H1 (cell line): ENCODE data around the gene MPEG1. TPM values are rescaled to one million over a fixed set of nuclear protein-coding genes. Genes with fewer than 3 reads are reported as not detected.

Experiments
- CTCF ChIA-PET: fragments of 300-600 bp; sonication (Branson Sonifier 250); formaldehyde crosslinking; loops from one replicate; lab custom pipeline; 2021; ENCODE audit not compliant: partially characterized antibody; lab: Charles Lee
- POLR2A ChIA-PET: fragments of 300-600 bp; sonication (Branson Sonifier 250); formaldehyde crosslinking; loops from one replicate; lab custom pipeline; 2021; ENCODE audit warnings: inconsistent platforms; ENCODE audit not compliant: partially characterized antibody; lab: Charles Lee
- DNase-seq, 2 experiments: peaks; one replicate each; pipeline versions ENCODE4 v3.0.0 to v3.0.0-alpha.2; 2010 to 2022; ENCODE audit warnings: low spot score in 2 of 2, low read depth in 1 of 2, mixed read lengths in 1 of 2
- FAIRE-seq: peaks from 2 replicates; lab custom pipeline; 2011; peaks lifted over from hg19 to GRCh38; lab: Jason Lieb, UNC
- H2AFZ ChIP-seq: 2 replicates; pipeline ENCODE4 v1.8.1; 2012; ENCODE audit warnings: low read length, inconsistent platforms
- H2AK5ac ChIP-seq: 2 replicates; pipeline ENCODE4 v1.6.1; 2013; ENCODE audit warnings: low read depth, low read length
- H2BK120ac ChIP-seq: replicated peaks from 2 replicates; pipeline ENCODE3; 2013; ENCODE audit warnings: low read depth, low read length, inconsistent platforms
- H2BK12ac ChIP-seq: 2 replicates; pipeline ENCODE4 v1.6.1; 2013; ENCODE audit warnings: low read depth, low read length
- H2BK15ac ChIP-seq: 2 replicates; pipeline ENCODE4 v1.6.1; 2013; ENCODE audit warnings: low read length
- H2BK20ac ChIP-seq: 2 replicates; pipeline ENCODE4 v1.6.1; 2013; ENCODE audit warnings: low read length
- H2BK5ac ChIP-seq: 2 replicates; pipeline ENCODE4 v1.6.1; 2013; ENCODE audit warnings: low read depth, low read length
- H3K14ac ChIP-seq: 2 replicates; pipeline ENCODE4 v1.6.1; 2013; ENCODE audit warnings: inconsistent platforms; ENCODE audit not compliant: insufficient read length
- H3K18ac ChIP-seq: 2 replicates; pipeline ENCODE4 v1.6.1; 2013; ENCODE audit warnings: low read length; ENCODE audit errors: extremely low read depth
- H3K23ac ChIP-seq: 2 replicates; pipeline ENCODE4 v1.6.1; 2013; ENCODE audit warnings: inconsistent platforms; ENCODE audit not compliant: insufficient read length
- H3K23me2 ChIP-seq: 2 replicates; pipeline ENCODE4 v1.6.1; 2013; ENCODE audit warnings: low read depth, low read length
- H3K27ac ChIP-seq: 2 replicates; pipeline ENCODE4 v1.6.1; 2011; ENCODE audit warnings: low read depth, low read length, inconsistent platforms
- H3K27me3 ChIP-seq, 4 experiments: replicated peaks in 1 of 4; 1 replicate in 1 of 4; 2 replicates in 3 of 4; pipeline versions ENCODE4 v1.6.1 to v1.8.1; 2011 to 2013; ENCODE audit warnings: low read length in 3 of 4, mild to moderate bottlenecking in 3 of 4, inconsistent platforms in 2 of 4, mixed read lengths in 2 of 4, moderate library complexity in 1 of 4; ENCODE audit not compliant: control insufficient read depth in 3 of 4, insufficient read depth in 3 of 4; ENCODE audit errors: extremely low read depth in 1 of 4
- H3K36me3 ChIP-seq, 4 experiments: 2 replicates each; pipeline versions ENCODE4 v1.6.1 to v1.8.1; 2011 to 2013; ENCODE audit warnings: mild to moderate bottlenecking in 4 of 4, low read length in 3 of 4, moderate library complexity in 2 of 4, control low read depth in 1 of 4, inconsistent platforms in 1 of 4; ENCODE audit not compliant: insufficient read depth in 4 of 4, control insufficient read depth in 2 of 4
- H3K4ac ChIP-seq: replicated peaks from 2 replicates; pipeline ENCODE3; 2013; ENCODE audit warnings: low read length, low read depth, mixed read lengths, inconsistent platforms; ENCODE audit not compliant: insufficient read length
- H3K4me1 ChIP-seq, 4 experiments: replicated peaks in 1 of 4; 1 replicate in 1 of 4; 2 replicates in 3 of 4; pipeline versions ENCODE4 v1.6.1 to v1.8.1; 2011 to 2013; ENCODE audit warnings: low read length in 3 of 4, inconsistent platforms in 2 of 4, mixed read lengths in 1 of 4; ENCODE audit not compliant: insufficient read depth in 4 of 4, control insufficient read depth in 3 of 4
- H3K4me2 ChIP-seq, 2 experiments: 2 replicates each; pipeline versions ENCODE4 v1.6.1 to v1.8.1; 2011 to 2013; ENCODE audit warnings: low read depth in 2 of 2, low read length in 2 of 2, control low read depth in 1 of 2, inconsistent platforms in 1 of 2, mild to moderate bottlenecking in 1 of 2; ENCODE audit not compliant: insufficient read depth in 1 of 2
- H3K4me3 ChIP-seq, 4 experiments: fragments of 200-600, 300-600 bp in 1 of 4; sonication (generic), shearing (Covaris generic), sonication (Bioruptor Twin) in 1 of 4; 2 replicates each; pipeline versions ENCODE4 v1.5.1 to v1.8.1; 2011 to 2016; ENCODE audit warnings: low read length in 4 of 4, low read depth in 3 of 4, control low read depth in 2 of 4, inconsistent platforms in 2 of 4, mild to moderate bottlenecking in 2 of 4, mixed read lengths in 1 of 4, moderate library complexity in 1 of 4; ENCODE audit not compliant: insufficient read depth in 2 of 4; ENCODE audit errors: extremely low read depth in 1 of 4
- H3K56ac ChIP-seq: replicated peaks from 2 replicates; pipeline ENCODE3; 2013; ENCODE audit warnings: low read depth, mild to moderate bottlenecking, mixed read lengths, low read length, inconsistent platforms; ENCODE audit not compliant: insufficient read length
- H3K79me1 ChIP-seq: 2 replicates; pipeline ENCODE4 v1.6.1; 2013; ENCODE audit warnings: low read depth, low read length, control low read depth
- H3K79me2 ChIP-seq, 2 experiments: 2 replicates each; pipeline versions ENCODE4 v1.6.1 to v1.8.1; 2012 to 2013; ENCODE audit warnings: low read length in 2 of 2, mild to moderate bottlenecking in 2 of 2, inconsistent platforms in 1 of 2; ENCODE audit not compliant: insufficient read depth in 2 of 2, control insufficient read depth in 1 of 2
- H3K9ac ChIP-seq, 4 experiments: replicated peaks in 1 of 4; 1 replicate in 1 of 4; 2 replicates in 3 of 4; pipeline versions ENCODE4 v1.6.1 to v1.8.1; 2011 to 2013; ENCODE audit warnings: low read depth in 3 of 4, low read length in 3 of 4, control low read depth in 2 of 4, mild to moderate bottlenecking in 2 of 4, moderate library complexity in 2 of 4, inconsistent platforms in 1 of 4; ENCODE audit errors: extremely low read depth in 1 of 4
- H3K9me3 ChIP-seq, 2 experiments: 2 replicates each; pipeline versions ENCODE4 v1.6.1 to v1.8.1; 2012 to 2013; ENCODE audit warnings: mild to moderate bottlenecking in 2 of 2, moderate library complexity in 2 of 2, control low read depth in 1 of 2, inconsistent platforms in 1 of 2, low read depth in 1 of 2, low read length in 1 of 2, mixed read lengths in 1 of 2; ENCODE audit not compliant: insufficient read depth in 2 of 2
- H4K20me1 ChIP-seq, 2 experiments: replicated peaks in 1 of 2; 2 replicates each; pipeline versions ENCODE3 to v1.8.1; 2011 to 2013; ENCODE audit warnings: inconsistent platforms in 2 of 2, low read length in 2 of 2, mild to moderate bottlenecking in 1 of 2; ENCODE audit not compliant: insufficient read depth in 2 of 2, control insufficient read depth in 1 of 2
- H4K5ac ChIP-seq: 2 replicates; pipeline ENCODE4 v1.6.1; 2013; ENCODE audit warnings: low read length, low read depth, mixed read lengths, inconsistent platforms; ENCODE audit not compliant: insufficient read length
- H4K8ac ChIP-seq: 2 replicates; pipeline ENCODE4 v1.8.0; 2013; ENCODE audit warnings: mild to moderate bottlenecking, moderate library complexity, low read length, inconsistent platforms; ENCODE audit not compliant: insufficient read depth; ENCODE audit errors: extremely low read depth
- H4K91ac ChIP-seq: replicated peaks from 2 replicates; pipeline ENCODE3; 2013; ENCODE audit warnings: low read length, mixed read lengths, inconsistent platforms; ENCODE audit not compliant: insufficient read length
- KDM1A ChIP-seq: fragments of 200-600, 300-600 bp; sonication (generic); IDR thresholded peaks from 2 replicates; pipeline ENCODE4 v1.7.1; 2016; ENCODE audit warnings: mild to moderate bottlenecking, low read length, borderline replicate concordance
- RAD21 ChIP-seq, 2 experiments: IDR thresholded peaks in 1 of 2; conservative IDR thresholded peaks in 1 of 2; 2 replicates each; pipeline ENCODE4 v1.6.1; 2011; ENCODE audit warnings: low read depth in 2 of 2, low read length in 2 of 2, improper control_type of control experiment in 1 of 2, inconsistent platforms in 1 of 2, mild to moderate bottlenecking in 1 of 2, moderate library complexity in 1 of 2
- SIN3A ChIP-seq, 2 experiments: IDR thresholded peaks in 1 of 2; conservative IDR thresholded peaks in 1 of 2; 2 replicates each; pipeline ENCODE4 v1.6.1; 2011 to 2012; ENCODE audit warnings: low read length in 2 of 2, improper control_type of control experiment in 1 of 2, low read depth in 1 of 2, mild to moderate bottlenecking in 1 of 2
- TBP ChIP-seq: IDR thresholded peaks from 2 replicates; pipeline ENCODE4 v1.6.1; 2011; ENCODE audit warnings: low read depth, low read length, improper control_type of control experiment
- WGBS, 2 experiments: shearing (Covaris generic) in 1 of 2; methylation state at CpG; one replicate each; pipeline versions ENCODE4 v1.1.6 to v1.1.7; 2013 to 2015; ENCODE audit warnings: low lambda C conversion rate in 2 of 2, mixed read lengths in 2 of 2, inconsistent platforms in 1 of 2, low coverage in 1 of 2, missing lambda C conversion rate in 1 of 2; ENCODE audit not compliant: insufficient replicate concordance in 2 of 2, insufficient coverage in 1 of 2, insufficient read length in 1 of 2; ENCODE audit errors: extremely low coverage in 1 of 2, missing lambda C conversion rate in 1 of 2; 5-methylcytosine and 5-hydroxymethylcytosine counted together
- polyA plus RNA-seq, 7 experiments: library from polyadenylated mRNA; depleted of rRNA in 3 of 7; stranded (reverse) in 5 of 7; unstranded in 2 of 7; fragments of >200 nt in 5 of 7; fragments of 200-250 nt in 2 of 7; gene quantifications; 1 replicate in 5 of 7; 2 replicates in 1 of 7; 4 replicates in 1 of 7; pipeline versions ENCODE4 v1.2.1 to v1.2.3, GENCODE V29; 2011 to 2013; ENCODE audit warnings: missing spikeins in 2 of 7, mixed read lengths in 2 of 7
- total RNA-seq: library from RNA; stranded (reverse); fragmentation: NEBNext Ultra II Directional; extraction: Animal tissue kit (Norgen Biotek cat#: 25700); gene quantifications from 2 replicates; pipeline ENCODE4 v1.2.1, GENCODE V29; 2021
- TF ChIP-seq, protein P1 (sequence below), 3 experiments: IDR thresholded peaks; 1 replicate in 2 of 3; 2 replicates in 1 of 3; pipeline versions ENCODE4 v1.5.1 to v1.6.1; 2011; ENCODE audit warnings: low read length in 3 of 3, mild to moderate bottlenecking in 3 of 3, inconsistent platforms in 2 of 3, low read depth in 1 of 3, moderate library complexity in 1 of 3; ENCODE audit not compliant: insufficient read depth in 1 of 3; ENCODE audit errors: control extremely low read depth in 1 of 3

MPEG1 gene
- total and polyA plus RNA-seq, 2 of the 8 experiments (the other 6 are each of a cell fraction or from before 2014, with no cell fraction given), result not detected

DNA sequence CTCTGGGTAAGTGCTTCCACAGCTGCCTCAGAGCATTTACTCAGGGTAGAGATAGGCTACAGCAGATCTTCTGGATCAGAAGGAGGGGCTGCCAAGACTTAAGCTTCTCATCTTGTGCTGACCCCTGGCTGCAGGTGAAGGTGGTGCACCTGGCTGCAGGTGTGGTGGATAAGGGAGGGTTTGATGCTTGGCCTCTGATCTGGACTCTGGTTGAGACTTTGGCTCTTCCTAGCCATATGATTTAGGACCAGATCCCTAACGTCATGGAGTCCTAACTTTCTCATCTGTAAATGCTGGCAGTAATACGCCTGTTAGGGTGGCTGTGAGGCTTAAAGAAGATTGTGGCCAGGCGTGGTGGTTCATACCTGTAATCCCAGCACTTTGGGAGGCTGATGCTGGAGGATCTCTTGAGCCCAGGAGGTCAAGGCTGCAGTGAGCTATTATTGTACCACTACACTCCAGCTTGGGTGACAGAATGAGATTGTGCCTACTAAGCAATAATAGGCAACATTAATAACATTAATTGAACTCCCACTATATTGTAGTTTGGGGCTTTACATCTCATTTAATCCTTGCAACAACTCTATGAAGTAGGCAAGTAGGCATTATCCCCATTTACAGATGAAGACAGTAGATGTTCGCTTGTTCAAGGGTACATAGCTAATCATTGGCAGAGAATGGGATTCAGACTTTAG lies 30.1 kb downstream of the MPEG1 start:
- no peak overlapping the region for H3K56ac ChIP-seq
- DNase-seq, result peak in 1 of 2 experiments; percentile 79
- CTCF ChIA-PET, result interaction anchor here (0.5 to 9.5 kb wide), 21 partner anchors 10 to 1252 kb away, joined by 3 to 201 read pairs (median 4); partner anchors contain the start of gene DTX4
- H3K79me1 ChIP-seq, result peaks cover 6% of the 10 kb centered on the region; the same call in 1 of the 2 replicates
- H2BK120ac ChIP-seq, result no peak overlapping the region
- H3K18ac ChIP-seq, result no peak overlapping the region
- no peaks in the 10 kb centered on the region for H3K9me3 ChIP-seq
- H3K9ac ChIP-seq, result no peak overlapping the region
- no peak overlapping the region for H3K23ac ChIP-seq
- H3K79me2 ChIP-seq, result 0 out of 4 replicates have a peak, but pooled peaks cover 0 to 8% of the 10 kb centered on the region in 2 experiments
- H3K27me3 ChIP-seq, result no peaks in the 10 kb centered on the region
- no peak overlapping the region for H2AK5ac ChIP-seq
- no peak overlapping the region for H4K5ac ChIP-seq
- H2BK15ac ChIP-seq, result no peak overlapping the region
- H2BK20ac ChIP-seq, result no peak overlapping the region
- no peak overlapping the region; the same call in 1 of the 2 replicates for H4K8ac ChIP-seq
- no peak overlapping the region for H4K91ac ChIP-seq
- TF ChIP-seq TBP, result peak; percentile 29; the same call in 1 of the 2 replicates
- no peak for TF ChIP-seq SIN3A (conservative IDR thresholded peaks at IDR 0.05 in 1 of 2, IDR thresholded peaks at IDR 0.05 in 1 of 2; ENCODE audit: low read depth in 1 of 2, low read length in 2 of 2)
- peak; percentile 65 to 73 for TF ChIP-seq RAD21 (IDR thresholded peaks at IDR 0.05 in 1 of 2, conservative IDR thresholded peaks at IDR 0.05 in 1 of 2; ENCODE audit: low read depth in 2 of 2, low read length in 2 of 2)
- no peak for TF ChIP-seq KDM1A
- TF ChIP-seq, protein P1, sequence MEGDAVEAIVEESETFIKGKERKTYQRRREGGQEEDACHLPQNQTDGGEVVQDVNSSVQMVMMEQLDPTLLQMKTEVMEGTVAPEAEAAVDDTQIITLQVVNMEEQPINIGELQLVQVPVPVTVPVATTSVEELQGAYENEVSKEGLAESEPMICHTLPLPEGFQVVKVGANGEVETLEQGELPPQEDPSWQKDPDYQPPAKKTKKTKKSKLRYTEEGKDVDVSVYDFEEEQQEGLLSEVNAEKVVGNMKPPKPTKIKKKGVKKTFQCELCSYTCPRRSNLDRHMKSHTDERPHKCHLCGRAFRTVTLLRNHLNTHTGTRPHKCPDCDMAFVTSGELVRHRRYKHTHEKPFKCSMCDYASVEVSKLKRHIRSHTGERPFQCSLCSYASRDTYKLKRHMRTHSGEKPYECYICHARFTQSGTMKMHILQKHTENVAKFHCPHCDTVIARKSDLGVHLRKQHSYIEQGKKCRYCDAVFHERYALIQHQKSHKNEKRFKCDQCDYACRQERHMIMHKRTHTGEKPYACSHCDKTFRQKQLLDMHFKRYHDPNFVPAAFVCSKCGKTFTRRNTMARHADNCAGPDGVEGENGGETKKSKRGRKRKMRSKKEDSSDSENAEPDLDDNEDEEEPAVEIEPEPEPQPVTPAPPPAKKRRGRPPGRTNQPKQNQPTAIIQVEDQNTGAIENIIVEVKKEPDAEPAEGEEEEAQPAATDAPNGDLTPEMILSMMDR (IDR thresholded peaks at IDR 0.05; ENCODE audit: control extremely low read depth in 1 of 3, insufficient read depth in 1 of 3, low read depth in 1 of 3, low read length in 3 of 3), result peak; percentile 86 to 97 (median 97)
- no peak overlapping the region for H2AFZ ChIP-seq
- peaks cover 0 to 11% (median 3%) of the 10 kb centered on the region in 4 experiments; a peak in 4 of 8 replicates for H3K36me3 ChIP-seq
- POLR2A ChIA-PET, result interaction anchor here (9.4 kb wide), 1 partner anchor 9 kb away, joined by 79 read pairs; the partner anchor contains the start of gene DTX4
- H3K4me1 ChIP-seq, result peaks cover 0 to 8% (median 3%) of the 10 kb centered on the region in 4 experiments; a peak in 3 of 7 replicates
- no peak overlapping the region for H3K4me2 ChIP-seq
- H2BK5ac ChIP-seq, result no peak overlapping the region
- no peak overlapping the region for H3K4ac ChIP-seq
- H3K27ac ChIP-seq, result no peak overlapping the region
- WGBS, 2 experiments, result 85% methylated on average over 4 of the region's 4 CpGs; no CpG with 5 or more reads in 1 of the 2 experiments
- H3K4me3 ChIP-seq, result no peak overlapping the region
- peak; percentile 87 for FAIRE-seq
- H2BK12ac ChIP-seq, result no peak overlapping the region
- H3K23me2 ChIP-seq, result no peaks in the 10 kb centered on the region
- no peak overlapping the region for H3K14ac ChIP-seq
- peaks cover 2 to 3% of the 10 kb centered on the region in 2 experiments for H4K20me1 ChIP-seq
